Endothelial cell of umbilical vein (primary cell): ENCODE data around the gene GGTA1. TPM values are rescaled to one million over a fixed set of nuclear protein-coding genes. Genes with fewer than 3 reads are reported as not detected.

Source experiments
- BruUV-seq: library from RNA; stranded (reverse); fragments of 400-500 nt; replicated peaks from 2 replicates; lab custom pipeline; 2021; lab: Mats Ljungman, UMichigan
- CTCF ChIA-PET: fragments of 300-600, 350-600 bp; sonication (Branson Sonifier 250); formaldehyde crosslinking; loops from one replicate; lab custom pipeline; 2021; ENCODE audit warnings: antibody characterized with exemption, inconsistent platforms; lab: Charles Lee
- POLR2A ChIA-PET: fragments of 300-600, 350-600 bp; sonication (Branson Sonifier 250); formaldehyde crosslinking; loops from one replicate; lab custom pipeline; 2021; ENCODE audit warnings: antibody characterized with exemption, inconsistent platforms; lab: Charles Lee
- DNase-seq: peaks from one replicate; pipeline ENCODE4 v3.0.0-alpha.2; 2011; ENCODE audit warnings: low read depth, low spot score
- FAIRE-seq: peaks from 2 replicates; lab custom pipeline; 2011; peaks lifted over from hg19 to GRCh38; lab: Jason Lieb, UNC
- H2AFZ ChIP-seq: 2 replicates; pipeline ENCODE4 v1.6.0; 2012; ENCODE audit warnings: low read depth, low read length, control low read depth, inconsistent platforms
- H3K27ac ChIP-seq: 2 replicates; pipeline ENCODE4 v1.5.1; 2011; ENCODE audit warnings: low read depth, mild to moderate bottlenecking, control low read depth, low read length, moderate library complexity; ENCODE audit not compliant: insufficient read depth
- H3K27me3 ChIP-seq, 2 experiments: 2 replicates each; pipeline versions ENCODE4 v1.6.0 to v1.6.1; 2011; ENCODE audit warnings: low read length in 2 of 2, mixed read lengths in 1 of 2; ENCODE audit not compliant: control insufficient read depth in 2 of 2, insufficient read depth in 2 of 2
- H3K36me3 ChIP-seq, 2 experiments: 2 replicates in 1 of 2; 3 replicates in 1 of 2; pipeline ENCODE4 v1.5.1; 2011; ENCODE audit warnings: low read length in 2 of 2, mild to moderate bottlenecking in 1 of 2, moderate library complexity in 1 of 2; ENCODE audit not compliant: control insufficient read depth in 2 of 2, insufficient read depth in 2 of 2; ENCODE audit errors: extremely low read depth in 1 of 2
- H3K4me1 ChIP-seq: 3 replicates; pipeline ENCODE4 v1.5.1; 2011; ENCODE audit warnings: mild to moderate bottlenecking, low read length; ENCODE audit not compliant: control insufficient read depth, insufficient read depth; ENCODE audit errors: extremely low read depth
- H3K4me2 ChIP-seq: 2 replicates; pipeline ENCODE4 v1.6.1; 2011; ENCODE audit warnings: low read length, control low read depth, mixed read lengths; ENCODE audit not compliant: insufficient read depth
- H3K4me3 ChIP-seq, 3 experiments: fragments of 200-600 bp in 1 of 3; sonication (generic), shearing (Covaris generic) in 1 of 3; replicated peaks in 1 of 3; 2 replicates each; pipeline ENCODE4 v1.5.1; 2011 to 2016; ENCODE audit warnings: control low read depth in 3 of 3, low read length in 3 of 3, mild to moderate bottlenecking in 2 of 3, inconsistent platforms in 1 of 3, low read depth in 1 of 3, moderate library complexity in 1 of 3; ENCODE audit not compliant: insufficient read depth in 1 of 3
- H3K79me2 ChIP-seq: 2 replicates; pipeline ENCODE4 v1.6.0; 2012; ENCODE audit warnings: low read length, inconsistent platforms; ENCODE audit not compliant: control insufficient read depth, insufficient read depth
- H3K9ac ChIP-seq: replicated peaks from 2 replicates; pipeline ENCODE3; 2011; ENCODE audit warnings: low read length, control low read depth; ENCODE audit not compliant: insufficient read depth; ENCODE audit errors: extremely low read depth
- H3K9me1 ChIP-seq: replicated peaks from 3 replicates; pipeline ENCODE4 v1.6.0; 2011; ENCODE audit warnings: mild to moderate bottlenecking, low read length; ENCODE audit not compliant: control insufficient read depth, insufficient read depth; ENCODE audit errors: extremely low read depth
- H3K9me3 ChIP-seq: replicated peaks from 2 replicates; pipeline ENCODE4 v1.5.1; 2012; ENCODE audit warnings: low read length, inconsistent platforms; ENCODE audit not compliant: control insufficient read depth, insufficient read depth
- H4K20me1 ChIP-seq: replicated peaks from 2 replicates; pipeline ENCODE3; 2011; ENCODE audit warnings: mild to moderate bottlenecking, low read length; ENCODE audit not compliant: control insufficient read depth, insufficient read depth; ENCODE audit errors: extremely low read depth
- EZH2 ChIP-seq: IDR thresholded peaks from 2 replicates; pipeline ENCODE4 v1.6.1; 2012; ENCODE audit warnings: borderline replicate concordance, low read depth, mild to moderate bottlenecking, moderate library complexity, low read length, inconsistent platforms; ENCODE audit not compliant: severe bottlenecking
- FOS ChIP-seq: IDR thresholded peaks from 2 replicates; pipeline ENCODE4 v1.6.1; 2011; ENCODE audit warnings: mild to moderate bottlenecking, low read length, moderate library complexity, borderline replicate concordance; ENCODE audit not compliant: insufficient read depth
- GATA2 ChIP-seq: IDR thresholded peaks from 2 replicates; pipeline ENCODE4 v1.7.0; 2011; ENCODE audit warnings: low read depth, mild to moderate bottlenecking, moderate library complexity, mixed read lengths, low read length; ENCODE audit not compliant: insufficient read length, insufficient read depth
- JUN ChIP-seq: IDR thresholded peaks from 2 replicates; pipeline ENCODE4 v1.6.1; 2011; ENCODE audit warnings: borderline replicate concordance, low read depth; ENCODE audit not compliant: insufficient read length, insufficient read depth
- MYC ChIP-seq: IDR thresholded peaks from one replicate; pipeline ENCODE4 v1.6.1; 2011; ENCODE audit warnings: mild to moderate bottlenecking, low read depth, low read length
- POLR2A ChIP-seq: IDR thresholded peaks from 2 replicates; pipeline ENCODE4 v1.6.1; 2012; ENCODE audit warnings: low read depth, mild to moderate bottlenecking, control low read depth, low read length
- POLR2AphosphoS5 ChIP-seq: IDR thresholded peaks from 2 replicates; pipeline ENCODE4 v1.6.1; 2012; ENCODE audit warnings: low read depth, mild to moderate bottlenecking, control low read depth, low read length, moderate library complexity; ENCODE audit not compliant: insufficient read depth
- dilution Hi-C: fragments of 300-500 bp; cut with MboI; formaldehyde crosslinking; loops from one replicate; pipeline ENCODE4 v1.15.0; 2019; ENCODE audit warnings: low sequenced_read_pairs; ENCODE audit not compliant: extremely low pct_ligation_motif_present
- intact Hi-C: fragments of 100-400 bp; cut with micrococcal nuclease; formaldehyde crosslinking; loops from one replicate; pipeline ENCODE4 v1.10.0; 2022
- polyA plus RNA-seq, 4 experiments: library from polyadenylated mRNA; depleted of rRNA in 3 of 4; stranded (reverse) in 3 of 4; unstranded in 1 of 4; fragments of >200 nt; gene quantifications; 2 replicates each; pipeline versions ENCODE4 v1.2.1 to v1.2.3, GENCODE V29; 2011 to 2012; ENCODE audit warnings: missing spikeins in 1 of 4
- total RNA-seq: library from RNA; stranded (reverse); gene quantifications from 2 replicates; pipeline ENCODE4 v1.2.3, GENCODE V29; 2021
- TF ChIP-seq, protein P1 (sequence below), 2 donors: IDR thresholded peaks; 1 replicate in 1 of 2; 2 replicates in 1 of 2; pipeline ENCODE4 v1.5.1; 2011; ENCODE audit warnings: low read length in 2 of 2, mild to moderate bottlenecking in 2 of 2, moderate library complexity in 2 of 2, control low read depth in 1 of 2, inconsistent platforms in 1 of 2, low read depth in 1 of 2; ENCODE audit not compliant: insufficient read depth in 1 of 2; ENCODE audit errors: extremely low read depth in 1 of 2
- TF ChIP-seq, protein P2 (sequence below): IDR thresholded peaks from 2 replicates; pipeline ENCODE4 v1.6.1; 2011; ENCODE audit not compliant: insufficient read depth, insufficient read length

GGTA1 gene
- total and polyA plus RNA-seq, 2 donors (not counting 3 experiments of a cell fraction or from before 2014, with no cell fraction given), result not detected

DNA sequence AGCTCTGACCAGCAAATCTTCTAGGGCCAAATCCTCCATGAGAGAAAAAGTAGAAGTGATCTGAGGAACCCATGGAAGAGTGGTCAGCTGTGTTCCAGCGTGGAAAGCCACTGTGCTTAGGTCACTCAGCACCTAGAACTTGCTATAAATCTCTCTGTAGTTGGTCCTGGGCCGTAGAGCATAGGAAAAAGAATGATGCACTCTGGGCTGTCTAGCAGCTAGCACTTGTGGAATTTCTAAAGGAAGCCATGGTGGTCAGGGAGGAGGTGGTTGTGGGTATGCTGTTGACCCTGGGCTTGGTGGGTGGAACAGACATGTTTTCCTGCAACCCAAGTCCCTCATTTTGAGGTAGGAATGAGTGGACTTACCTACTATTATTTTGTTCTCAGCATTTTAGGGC, 48.1 kb downstream of the GGTA1 start:
- Histone ChIP-seq H3K27ac (no peak overlapping the region), H3K27me3 (peaks cover 9 to 13% of the 10 kb centered on the region in 2 experiments), H2AFZ (no peak overlapping the region), H3K9ac (no peak overlapping the region), H3K4me1 (no peaks in the 10 kb centered on the region), H3K79me2 (no peaks in the 10 kb centered on the region), H3K4me2 (no peak overlapping the region), H3K4me3 (no peak overlapping the region), H3K36me3 (no peaks in the 10 kb centered on the region), H3K9me3 (no peaks in the 10 kb centered on the region), H3K9me1 (no peaks in the 10 kb centered on the region), H4K20me1 (no peaks in the 10 kb centered on the region)
- BruUV-seq, result no TSS peak
- intact Hi-C loops (no loop called here), dilution Hi-C loops (no loop called here)
- ChIA-PET POLR2A (no interaction called here), CTCF (interaction anchor here (0.7 to 1.7 kb wide), 3 partner anchors 9 to 49 kb away, joined by 3 to 7 read pairs (median 4); no protein-coding TSS in a partner anchor)
- FAIRE-seq (no peak), DNase-seq (no peak)
- TF ChIP-seq JUN (no peak), FOS (no peak), EZH2 (no peak), MYC (no peak), POLR2AphosphoS5 (no peak), GATA2 (no peak), POLR2A (no peak)
- TF ChIP-seq, protein P1, sequence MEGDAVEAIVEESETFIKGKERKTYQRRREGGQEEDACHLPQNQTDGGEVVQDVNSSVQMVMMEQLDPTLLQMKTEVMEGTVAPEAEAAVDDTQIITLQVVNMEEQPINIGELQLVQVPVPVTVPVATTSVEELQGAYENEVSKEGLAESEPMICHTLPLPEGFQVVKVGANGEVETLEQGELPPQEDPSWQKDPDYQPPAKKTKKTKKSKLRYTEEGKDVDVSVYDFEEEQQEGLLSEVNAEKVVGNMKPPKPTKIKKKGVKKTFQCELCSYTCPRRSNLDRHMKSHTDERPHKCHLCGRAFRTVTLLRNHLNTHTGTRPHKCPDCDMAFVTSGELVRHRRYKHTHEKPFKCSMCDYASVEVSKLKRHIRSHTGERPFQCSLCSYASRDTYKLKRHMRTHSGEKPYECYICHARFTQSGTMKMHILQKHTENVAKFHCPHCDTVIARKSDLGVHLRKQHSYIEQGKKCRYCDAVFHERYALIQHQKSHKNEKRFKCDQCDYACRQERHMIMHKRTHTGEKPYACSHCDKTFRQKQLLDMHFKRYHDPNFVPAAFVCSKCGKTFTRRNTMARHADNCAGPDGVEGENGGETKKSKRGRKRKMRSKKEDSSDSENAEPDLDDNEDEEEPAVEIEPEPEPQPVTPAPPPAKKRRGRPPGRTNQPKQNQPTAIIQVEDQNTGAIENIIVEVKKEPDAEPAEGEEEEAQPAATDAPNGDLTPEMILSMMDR (IDR thresholded peaks at IDR 0.05; ENCODE audit: extremely low read depth in 1 of 2, insufficient read depth in 1 of 2, low read depth in 1 of 2, low read length in 2 of 2), result no peak
- TF ChIP-seq, protein P2, sequence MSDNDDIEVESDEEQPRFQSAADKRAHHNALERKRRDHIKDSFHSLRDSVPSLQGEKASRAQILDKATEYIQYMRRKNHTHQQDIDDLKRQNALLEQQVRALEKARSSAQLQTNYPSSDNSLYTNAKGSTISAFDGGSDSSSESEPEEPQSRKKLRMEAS, result no peak
